ENCODE measurements around the gene NUCKS1.

Gene NUCKS1

DNA sequence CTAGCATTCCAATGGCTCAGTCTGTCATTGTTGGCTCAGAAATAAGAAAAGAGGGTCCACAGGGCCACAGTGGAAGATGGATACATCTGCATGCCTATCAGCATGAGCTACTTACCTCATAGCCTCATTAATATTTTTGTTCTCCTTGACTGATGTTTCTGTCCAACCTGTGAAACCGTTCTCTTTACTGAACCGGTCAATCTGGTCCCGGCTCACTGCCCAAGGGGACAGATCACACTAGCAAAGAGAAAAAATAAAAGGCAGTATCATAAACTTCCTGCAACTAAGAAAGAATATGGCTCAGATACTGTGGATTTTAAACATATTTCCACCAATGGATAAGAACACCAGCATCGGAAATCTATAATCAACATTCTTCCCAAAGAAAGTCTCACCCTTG, 20.6 kb upstream of the NUCKS1 start:
- no peak for DNase-seq (ENCODE audit: low read depth, low spot score)

DNA sequence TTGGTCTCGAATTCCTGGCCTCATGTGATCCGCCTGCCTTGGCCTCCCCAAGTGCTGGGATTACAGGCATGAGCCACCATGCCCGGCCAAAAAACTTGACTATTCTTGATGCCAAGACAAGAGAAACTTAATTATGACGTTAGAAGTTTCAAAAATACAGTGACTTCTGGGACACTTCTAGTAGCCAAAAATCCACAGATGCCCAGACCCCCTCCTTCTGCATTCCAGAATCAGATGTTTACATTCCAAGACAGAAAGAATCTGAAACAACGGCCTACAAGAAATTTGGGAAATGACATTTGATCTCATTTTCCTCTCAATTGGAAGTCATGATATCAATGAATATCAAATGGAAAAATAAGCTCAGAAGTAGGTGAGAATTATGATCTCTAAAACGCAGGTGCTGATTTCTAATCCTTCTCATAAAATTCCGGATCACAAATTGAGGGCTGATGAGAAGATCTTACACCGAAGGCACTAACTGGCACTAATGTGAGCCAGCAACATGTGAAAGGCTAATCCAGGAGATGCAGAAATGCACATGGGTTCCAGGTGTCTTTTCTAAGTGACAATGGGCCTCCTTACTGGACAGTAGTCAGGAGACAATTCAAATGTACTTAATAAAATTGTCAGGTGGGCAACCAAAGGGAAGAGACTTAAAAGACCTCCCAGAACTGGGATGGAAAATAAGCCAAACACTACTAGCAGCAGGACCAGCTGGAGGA, 19.8 kb upstream of the NUCKS1 start:
- DNase-seq (ENCODE audit: low read depth, low spot score): no peak

DNA sequence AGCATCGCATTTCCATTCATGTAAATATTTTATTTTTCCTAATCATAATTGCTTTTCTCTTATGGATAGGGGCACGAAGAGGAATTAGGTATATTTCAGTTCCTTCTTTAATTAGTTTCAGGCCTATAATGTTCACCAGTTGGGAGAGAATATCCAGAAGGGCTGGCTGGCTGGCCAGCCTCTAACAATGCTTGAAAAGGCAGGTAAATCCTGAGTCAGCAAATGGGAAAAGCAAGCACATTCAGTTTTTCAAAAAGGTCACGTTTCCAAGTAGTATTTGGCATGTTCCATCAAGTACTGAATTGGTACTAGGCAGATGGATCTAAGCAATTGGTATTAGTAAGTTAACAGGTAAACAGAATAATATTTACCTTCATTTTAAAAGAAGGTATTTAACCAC, 17.3 kb upstream of the NUCKS1 start:
- DNase-seq (ENCODE audit: low read depth, low spot score): no peak

DNA sequence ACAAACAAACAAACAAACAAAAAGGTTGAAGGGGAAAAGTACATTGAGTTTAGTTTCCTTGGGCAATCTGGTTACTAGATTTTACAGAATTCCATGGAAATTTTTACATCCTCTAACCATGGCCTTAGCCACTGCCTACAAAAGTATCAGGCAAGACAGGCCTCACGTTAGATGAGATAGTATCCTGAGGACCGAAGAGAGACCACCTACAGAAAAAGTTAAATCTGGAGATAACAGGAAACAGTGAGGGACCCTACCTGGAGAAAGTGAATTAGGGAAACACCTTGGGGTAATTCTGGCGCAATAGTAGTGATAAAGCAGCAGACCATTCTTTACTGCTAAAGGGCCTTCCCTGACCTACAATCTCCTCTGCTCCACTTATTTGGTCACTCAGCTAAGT, 16.6 kb upstream of the NUCKS1 start:
- DNase-seq (ENCODE audit: low read depth, low spot score): no peak

DNA sequence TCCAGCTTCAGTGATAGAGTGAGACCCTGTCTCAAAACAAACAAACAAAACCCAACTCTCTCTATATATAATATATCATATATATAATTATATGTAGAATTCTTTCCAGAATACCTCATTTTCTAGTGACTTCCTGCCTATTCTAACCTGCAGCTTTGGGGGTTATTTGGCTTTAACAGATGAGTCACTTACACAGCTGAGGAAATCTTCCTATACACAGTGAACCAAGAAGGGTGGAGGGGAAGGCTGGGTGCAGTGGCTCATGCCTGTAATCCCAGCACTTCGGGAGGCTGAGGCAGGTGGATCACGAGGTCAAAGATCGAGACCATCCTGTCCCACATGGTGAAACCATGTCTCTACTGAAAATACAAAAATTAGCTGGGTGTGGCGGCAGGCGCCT, 16.1 kb upstream of the NUCKS1 start:
- DNase-seq (ENCODE audit: low read depth, low spot score): no peak

DNA sequence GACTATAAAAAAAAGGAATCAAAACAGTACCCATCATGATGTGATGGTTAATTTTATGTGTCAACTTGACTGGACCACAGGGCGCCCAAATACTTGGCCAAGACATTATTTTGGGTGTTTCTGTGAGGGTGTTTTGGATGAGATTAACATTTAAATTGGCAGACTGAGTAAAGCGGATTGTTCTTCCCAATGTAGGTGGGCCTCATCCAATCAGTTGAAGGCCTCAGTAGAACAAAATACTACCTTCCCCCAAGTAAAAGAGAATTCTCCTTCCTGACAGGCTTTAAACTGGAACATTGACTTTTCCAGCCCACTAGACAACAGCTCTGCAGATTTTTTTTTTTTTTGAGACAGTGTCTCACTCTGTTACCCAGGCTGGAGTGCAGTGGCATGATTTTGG, 14.6 kb upstream of the NUCKS1 start:
- no peak for DNase-seq (ENCODE audit: low read depth, low spot score)

DNA sequence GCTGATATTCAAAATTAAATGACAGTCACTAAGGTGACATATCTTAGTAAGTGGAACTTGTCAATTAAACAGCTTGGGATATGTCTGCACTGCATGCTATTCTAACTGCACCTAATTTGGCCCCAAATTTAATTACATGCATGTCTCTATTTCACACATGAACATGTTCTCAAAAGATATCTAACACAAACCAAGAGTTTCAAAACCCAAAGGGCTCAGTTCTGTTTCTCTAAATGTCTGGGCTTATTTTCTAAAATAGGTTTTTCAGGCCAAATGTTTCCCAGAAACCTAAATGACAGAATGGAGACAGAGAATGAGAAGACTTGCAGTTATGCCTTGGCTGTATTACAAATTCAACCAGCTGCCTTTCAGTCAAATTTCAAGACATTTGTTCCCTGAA, 14.0 kb upstream of the NUCKS1 start:
- no peak for DNase-seq (ENCODE audit: low read depth, low spot score)

DNA sequence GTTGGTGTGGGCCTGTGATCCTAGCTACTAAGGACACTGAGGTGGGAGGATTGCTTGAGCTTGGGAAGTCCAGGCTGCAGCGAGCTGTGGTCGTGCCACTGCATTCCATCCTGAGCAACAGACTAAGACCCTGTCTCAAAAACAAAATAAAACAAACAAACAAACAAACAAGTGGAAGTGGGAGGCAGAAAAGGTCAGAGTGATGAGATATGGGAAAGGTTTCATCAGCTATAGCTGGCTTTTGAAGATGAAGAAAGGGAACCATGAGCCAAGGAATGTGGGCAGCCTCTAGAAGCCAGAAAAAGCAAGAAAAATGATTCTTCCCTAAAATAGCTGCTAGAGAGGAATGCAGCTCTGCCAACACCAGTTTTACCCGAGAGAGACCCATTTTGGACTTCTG, 10.6 kb upstream of the NUCKS1 start:
- no peak for DNase-seq (ENCODE audit: low read depth, low spot score)

DNA sequence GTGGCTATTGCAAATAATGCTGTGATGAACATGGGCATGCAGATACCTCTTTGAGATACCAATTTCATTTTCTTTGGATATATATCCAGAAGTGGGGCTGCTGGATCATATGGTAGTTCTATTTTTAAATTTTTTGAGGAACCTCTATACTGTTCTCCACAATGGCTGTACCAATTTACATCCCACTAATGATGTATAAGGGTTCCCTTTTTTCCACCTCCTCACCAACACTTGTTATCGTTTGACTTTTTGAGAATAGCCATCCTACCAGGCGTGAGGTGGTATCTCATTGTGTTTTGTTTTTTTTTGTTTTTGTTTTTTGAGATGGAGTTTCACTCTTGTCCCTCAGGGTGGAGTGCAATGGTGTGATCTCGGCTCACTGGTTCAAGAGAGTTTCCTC, 6.6 kb upstream of the NUCKS1 start:
- no peak for DNase-seq (ENCODE audit: low read depth, low spot score)

DNA sequence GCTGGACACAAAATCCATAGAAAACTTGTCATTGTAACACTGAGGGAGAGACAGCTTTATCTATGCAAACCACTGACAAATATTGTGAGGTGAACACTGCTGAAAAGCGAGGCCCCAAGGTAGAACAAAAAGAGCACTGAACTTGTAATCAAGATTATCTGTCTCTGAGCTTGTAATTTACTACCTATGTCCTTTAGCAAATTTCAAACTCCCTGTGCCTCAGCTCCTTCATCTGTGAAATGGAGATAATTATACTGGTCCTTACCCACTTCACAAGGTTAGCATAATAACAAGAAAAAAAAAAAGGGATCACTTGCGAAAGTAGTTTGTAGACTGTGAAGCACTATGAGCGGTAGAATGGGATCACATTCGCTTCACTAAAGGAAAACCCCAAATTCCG, 4.9 kb upstream of the NUCKS1 start:
- DNase-seq (ENCODE audit: low read depth, low spot score): no peak

DNA sequence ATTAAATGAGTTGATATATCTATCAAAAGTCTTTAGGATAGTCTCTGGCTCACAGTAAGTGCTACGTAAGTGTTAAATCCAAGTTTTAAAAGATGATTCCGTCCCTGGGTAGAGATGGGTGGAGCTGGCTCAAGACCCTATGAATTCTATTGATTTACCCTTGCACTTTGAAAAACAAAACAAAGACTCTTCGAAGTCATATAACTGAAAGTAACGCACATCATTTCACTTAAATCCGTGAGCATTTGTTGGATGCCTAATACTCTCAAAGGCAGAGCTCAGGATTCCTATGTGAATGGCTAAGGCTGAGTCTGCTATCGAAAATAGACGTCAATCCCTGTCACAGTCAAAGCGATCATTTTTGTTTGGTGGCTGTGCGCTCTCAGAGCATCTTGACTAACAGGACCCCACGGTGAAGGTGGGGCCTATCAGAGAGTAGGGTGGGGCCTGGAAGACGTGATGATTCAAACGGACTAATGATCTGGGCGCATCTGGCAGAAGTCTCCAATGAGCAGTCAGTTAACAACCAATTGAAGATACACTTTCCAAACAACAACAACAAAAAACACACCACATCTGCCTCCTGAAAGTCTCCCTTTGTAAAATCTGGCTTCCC, 1.2 kb upstream of the NUCKS1 start:
- no peak for DNase-seq (ENCODE audit: low read depth, low spot score)

DNA sequence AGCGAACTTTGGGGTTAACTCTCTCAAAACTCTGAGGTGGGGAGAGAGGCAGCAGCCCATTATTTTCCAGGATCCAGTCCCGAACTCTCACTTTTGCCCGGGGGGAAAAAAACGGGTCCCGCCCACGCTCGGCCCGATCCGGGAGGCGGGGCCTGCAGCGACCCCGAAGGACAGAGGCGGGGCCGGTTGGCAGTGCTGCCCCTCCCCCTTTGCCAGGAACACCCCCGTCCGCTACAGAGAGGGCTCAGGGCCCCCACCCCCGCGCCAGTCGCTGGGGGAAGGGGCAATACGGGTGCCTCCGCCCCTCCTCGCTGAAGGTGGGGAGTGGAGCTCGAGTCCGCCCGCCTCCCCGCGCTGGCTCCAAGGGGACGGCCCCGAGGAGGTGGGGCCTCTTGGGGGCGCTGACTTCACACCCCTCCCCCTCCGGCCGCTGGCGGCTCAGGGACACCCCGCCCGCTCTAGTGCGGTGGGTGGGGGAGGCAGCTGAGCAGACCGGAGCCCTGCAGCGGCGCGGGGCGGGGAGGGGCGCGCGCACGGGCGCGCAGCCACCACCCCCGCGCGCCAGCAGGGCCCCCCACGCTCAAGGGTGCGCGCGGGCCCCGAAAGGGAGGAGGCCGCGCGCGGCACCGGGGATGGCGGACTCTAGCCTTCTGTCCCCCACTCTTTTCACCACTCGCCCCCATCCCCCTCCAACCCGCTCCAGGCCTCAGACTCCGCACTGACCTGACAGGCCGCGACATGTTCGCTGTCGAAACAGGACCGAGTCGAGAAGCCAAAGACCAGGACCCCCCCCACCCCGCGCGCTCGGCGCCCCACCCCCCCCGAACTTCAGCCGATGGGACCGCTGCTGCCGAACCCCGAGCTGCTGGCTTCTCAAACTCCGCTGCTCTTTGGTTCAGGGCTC, 496 bp downstream of the NUCKS1 start:
- DNase-seq (ENCODE audit: low read depth, low spot score): peak; percentile 95

DNA sequence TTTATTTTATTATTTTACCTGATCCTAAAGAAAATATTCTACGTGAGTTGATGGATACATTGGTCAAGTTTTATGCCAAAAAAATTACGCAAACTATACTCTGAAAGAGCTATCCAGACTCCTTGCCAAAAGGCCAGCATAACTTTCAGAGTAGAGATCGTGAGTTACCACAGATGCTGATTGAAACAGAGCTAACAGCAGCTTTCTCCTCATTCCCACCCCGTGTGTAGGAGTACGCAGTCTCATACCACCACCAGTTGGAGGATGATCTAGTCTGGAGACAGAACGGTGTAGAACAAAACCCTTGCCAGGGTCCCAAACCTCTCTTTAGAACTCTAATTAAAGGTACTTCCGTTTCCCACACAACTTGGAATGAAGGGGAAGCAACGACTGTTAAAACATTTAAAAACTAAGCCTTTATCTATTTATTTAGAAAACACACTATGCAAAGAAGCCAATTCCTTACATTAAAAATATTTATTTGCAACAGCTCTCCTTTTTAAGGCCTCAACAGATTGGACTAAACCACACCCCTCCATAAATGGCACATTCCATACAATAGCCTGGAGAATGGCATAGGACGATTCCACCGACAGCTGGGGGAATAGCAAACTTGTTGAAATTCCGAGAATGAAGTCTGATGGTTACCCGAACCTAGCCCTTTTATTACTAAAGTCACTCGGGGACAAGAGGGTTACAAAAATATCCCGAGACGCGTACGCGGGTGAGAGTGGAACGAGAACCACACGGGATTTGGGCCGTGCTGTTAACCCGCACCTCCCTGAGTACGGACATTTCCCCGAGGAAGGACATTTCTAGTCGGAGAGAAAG, 1.4 kb downstream of the NUCKS1 start:
- no peak for DNase-seq (ENCODE audit: low read depth, low spot score)

DNA sequence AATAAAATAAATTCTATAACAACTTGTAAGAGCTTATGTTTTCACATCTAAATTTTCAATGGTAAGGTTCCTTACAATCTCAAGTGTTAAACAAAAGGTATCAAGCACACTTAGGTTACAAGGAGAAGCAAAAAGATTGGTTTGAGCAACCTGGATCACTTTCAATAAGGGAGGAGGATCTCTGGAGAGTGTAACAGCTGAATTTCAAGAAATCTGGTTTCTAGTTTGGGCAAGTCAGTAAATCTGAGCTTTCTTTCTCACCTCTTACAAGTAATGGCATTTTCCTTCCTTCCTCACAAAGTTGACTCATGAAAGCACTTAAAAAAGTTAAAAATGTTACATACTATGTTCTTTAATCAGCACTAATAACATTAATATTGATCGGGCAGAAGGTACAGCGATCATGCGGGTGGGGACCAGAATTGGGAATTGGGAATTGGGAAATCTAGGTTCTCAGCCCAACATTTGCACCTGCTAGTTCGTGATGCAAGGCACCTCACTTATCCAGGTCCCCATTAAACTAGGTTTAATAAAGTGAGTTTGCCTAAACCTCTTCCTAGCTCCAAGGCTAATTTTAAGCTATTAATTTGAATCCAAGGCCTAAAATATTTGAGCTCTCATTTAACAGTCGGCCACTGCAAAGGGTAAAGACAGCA, 3.1 kb downstream of the NUCKS1 start:
- no peak for DNase-seq (ENCODE audit: low read depth, low spot score)

DNA sequence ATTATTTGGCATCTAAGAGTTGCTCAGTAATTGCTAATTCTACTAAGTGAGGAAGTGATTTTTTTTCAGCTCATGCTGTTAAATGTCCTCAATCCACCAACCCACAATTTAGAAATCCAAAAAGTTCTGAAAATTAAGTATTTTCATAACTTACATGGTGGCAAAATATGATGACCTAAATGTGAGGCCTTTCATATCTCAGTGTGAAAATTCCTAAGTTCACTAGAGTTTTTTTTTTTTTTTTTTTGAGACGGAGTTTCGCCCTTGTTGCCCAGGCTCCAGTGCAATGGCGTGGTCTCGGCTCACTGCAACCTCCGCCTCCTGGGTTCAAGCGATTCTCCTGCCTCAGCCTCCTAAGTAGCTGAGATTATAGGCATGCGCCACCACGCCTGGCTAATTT, 5.6 kb downstream of the NUCKS1 start:
- DNase-seq (ENCODE audit: low read depth, low spot score): no peak

DNA sequence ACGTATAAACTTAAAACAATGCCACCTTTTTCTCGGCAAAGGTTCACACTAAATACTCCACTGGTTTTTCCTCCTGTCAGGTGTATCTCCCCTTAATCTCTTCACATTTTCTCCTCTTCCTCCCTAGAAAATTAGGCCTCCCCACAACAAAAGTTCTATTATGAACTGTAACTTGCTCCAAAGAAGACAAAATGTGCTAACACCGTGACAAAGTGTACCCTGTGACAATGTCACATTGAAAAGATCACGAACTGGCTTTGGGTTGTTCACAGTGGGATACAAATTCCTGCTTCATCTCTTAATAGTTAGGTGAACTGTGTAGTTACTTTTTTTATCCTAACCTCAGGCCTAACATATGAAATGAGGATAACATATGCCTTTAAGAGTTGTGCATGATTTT, 6.0 kb downstream of the NUCKS1 start:
- DNase-seq (ENCODE audit: low read depth, low spot score): no peak

DNA sequence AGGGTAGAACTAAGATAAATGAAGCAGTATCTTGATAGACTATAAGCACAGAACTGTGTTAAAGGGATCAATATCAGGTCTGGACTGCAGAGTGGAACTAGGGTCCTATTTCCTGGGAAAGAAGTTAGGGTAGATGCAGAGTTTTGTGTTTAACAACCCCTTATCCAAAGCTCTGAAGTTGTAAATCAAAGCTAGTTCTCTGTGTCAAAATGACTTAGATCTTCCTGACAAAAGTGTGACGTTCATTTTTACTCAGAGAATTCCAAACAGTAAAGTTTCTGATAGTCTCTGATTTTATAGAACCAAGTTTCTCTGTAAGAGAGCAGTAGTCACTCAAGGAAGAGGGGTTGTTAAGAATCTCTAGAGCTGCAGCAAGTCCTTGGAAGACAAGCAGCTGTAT, 8.3 kb downstream of the NUCKS1 start:
- no peak for DNase-seq (ENCODE audit: low read depth, low spot score)

DNA sequence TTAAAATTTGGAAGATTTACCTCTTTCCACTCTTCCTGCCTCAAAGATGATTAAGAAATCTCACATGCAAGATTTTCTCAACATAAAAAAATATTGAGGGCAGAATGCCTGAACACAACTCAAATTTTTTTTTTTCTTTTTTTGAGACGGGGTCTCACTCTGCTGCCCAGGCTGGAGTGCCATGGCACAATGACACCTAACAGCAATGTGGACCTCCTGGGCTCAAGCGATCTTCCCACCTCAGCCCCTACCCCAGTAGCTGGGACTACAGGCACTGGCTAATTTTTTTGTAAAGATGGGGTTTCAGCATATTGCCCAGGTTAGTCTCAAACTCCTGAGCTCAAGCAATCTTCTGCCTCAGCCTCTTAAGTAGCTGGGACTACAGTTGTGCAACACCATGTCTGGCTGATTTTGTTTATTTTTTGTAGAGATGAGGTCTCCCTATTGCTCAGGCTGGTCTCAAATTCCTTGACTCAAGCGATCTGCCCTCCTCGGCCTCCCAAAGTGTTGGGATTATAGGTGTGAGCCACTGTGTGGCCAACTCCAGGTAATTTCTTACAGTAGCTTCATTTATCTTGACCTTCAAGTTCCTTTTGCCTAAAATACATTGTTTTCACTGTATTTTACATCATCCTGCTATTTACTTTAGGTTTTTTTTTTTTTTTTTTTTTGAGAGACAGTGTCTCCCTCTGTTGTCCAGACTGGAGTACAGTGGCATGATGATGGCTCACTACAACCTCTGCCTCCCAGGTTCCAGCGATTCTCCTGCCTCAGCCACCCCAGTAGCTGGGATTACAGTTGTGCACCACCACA, 10.4 kb downstream of the NUCKS1 start:
- peak; percentile 32 for DNase-seq (ENCODE audit: low read depth, low spot score)

DNA sequence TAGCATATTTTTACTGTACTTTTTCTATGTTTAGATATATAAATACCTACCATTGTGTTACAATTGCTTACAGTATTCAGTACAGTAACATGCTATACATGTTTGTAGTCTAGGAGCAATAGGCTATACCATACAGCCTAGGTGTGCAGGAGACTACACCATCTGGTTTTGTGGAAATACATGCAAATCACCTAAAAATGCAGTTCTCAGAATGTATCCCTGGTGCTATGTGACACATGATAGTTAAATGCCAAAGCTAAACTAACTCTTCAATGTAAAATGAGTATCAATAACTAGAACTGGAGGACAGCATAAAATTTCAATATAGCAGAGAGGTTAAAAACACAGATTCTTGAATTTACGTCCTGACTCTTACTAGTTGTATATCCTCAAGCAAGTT, 14.8 kb downstream of the NUCKS1 start:
- no peak for DNase-seq (ENCODE audit: low read depth, low spot score)

DNA sequence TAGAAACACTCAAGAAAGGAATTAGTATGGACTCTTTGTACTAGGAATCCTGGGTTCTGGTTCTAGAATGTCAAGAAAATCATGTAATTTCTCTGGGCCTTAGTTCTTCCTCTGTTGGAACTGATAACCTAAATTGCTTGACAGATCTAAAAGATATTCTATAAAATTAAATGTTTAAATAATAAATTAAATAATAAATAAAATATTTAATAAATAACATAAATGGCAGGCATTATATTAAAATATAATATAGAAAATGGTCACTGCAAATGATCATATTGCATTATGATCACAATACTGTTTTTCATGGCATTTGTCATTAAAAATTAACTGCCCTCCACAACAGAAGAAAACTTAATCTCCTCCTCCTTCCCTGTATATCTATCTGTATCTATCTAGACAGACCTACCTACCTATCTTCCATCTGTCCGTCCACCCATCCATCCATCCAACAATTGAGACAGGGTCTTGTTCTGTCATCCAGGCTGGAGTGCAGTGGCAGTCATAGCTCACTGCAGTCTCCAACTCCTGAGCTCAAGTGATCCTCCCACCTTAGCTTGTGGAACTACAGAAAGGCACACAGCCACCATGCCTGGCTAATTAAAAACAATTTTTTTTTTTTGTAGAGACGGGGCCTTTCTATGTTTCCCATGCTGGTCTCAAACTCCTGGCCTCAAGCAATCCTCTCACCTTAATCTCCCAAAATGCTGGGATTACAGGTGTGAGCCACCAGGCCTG, 16.4 kb downstream of the NUCKS1 start:
- DNase-seq (ENCODE audit: low read depth, low spot score): no peak
